ENCODE measurements around the gene KRT26. TPM values are rescaled to one million over a fixed set of nuclear protein-coding genes. Genes with fewer than 3 reads are reported as not detected.
A peak's percentile ranks its signal among the peaks of the same experiment; 100 is the strongest.

The KRT26 gene
- total RNA-seq, 1 donor: not detected

DNA sequence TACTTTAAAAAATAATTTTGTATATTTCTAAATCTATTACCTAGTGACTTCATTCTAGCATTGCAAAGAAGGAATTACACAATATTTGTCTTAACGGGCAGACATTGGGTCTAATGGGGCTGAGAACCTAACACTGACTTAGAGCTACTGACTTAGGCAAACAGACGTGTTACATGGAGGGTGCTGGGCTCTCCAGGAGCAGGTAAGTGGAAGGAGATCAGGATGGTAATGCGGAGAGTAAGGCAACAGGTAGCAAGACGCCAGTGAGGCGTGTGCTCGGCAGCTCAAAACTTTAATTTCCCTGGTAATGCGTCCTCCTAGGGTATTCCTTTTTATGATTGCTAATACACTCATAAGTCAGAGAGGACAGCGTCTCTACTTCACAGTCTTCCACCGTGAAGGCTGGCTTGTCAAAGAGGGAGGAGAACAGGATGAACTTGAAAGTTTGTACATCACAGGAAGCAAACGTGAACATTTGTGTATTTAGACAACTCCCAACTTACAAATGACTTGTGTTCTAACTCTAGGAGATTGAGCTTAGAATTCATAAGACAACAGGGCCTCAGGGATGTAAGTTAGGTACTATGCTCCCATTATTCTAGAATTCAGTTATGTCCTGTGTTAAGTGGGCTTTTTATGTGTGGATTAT, 23.1 kb upstream of the KRT26 start:
- Histone ChIP-seq H3K27ac (ENCODE audit: low read depth, low read length) (no peak overlapping the region), H3K4me2 (ENCODE audit: insufficient read depth, low read length) (no peak overlapping the region), H3K4me3 (ENCODE audit: insufficient read depth, low read length) (no peak overlapping the region), H3K36me3 (ENCODE audit: insufficient read depth, low read length) (no peaks in the 10 kb centered on the region), H4K20me1 (ENCODE audit: insufficient read depth, low read length) (no peaks in the 10 kb centered on the region), H3K4me1 (ENCODE audit: insufficient read depth, low read length) (no peaks in the 10 kb centered on the region), H3K79me2 (ENCODE audit: insufficient read depth, low read length) (no peaks in the 10 kb centered on the region), H3K9me3 (ENCODE audit: low read depth, low read length) (no peaks in the 10 kb centered on the region), H3K27me3 (ENCODE audit: insufficient read depth, low read length) (peaks cover 50% of the 10 kb centered on the region), H2AFZ (ENCODE audit: low read length) (no peak overlapping the region)
- TF ChIP-seq, protein P1, sequence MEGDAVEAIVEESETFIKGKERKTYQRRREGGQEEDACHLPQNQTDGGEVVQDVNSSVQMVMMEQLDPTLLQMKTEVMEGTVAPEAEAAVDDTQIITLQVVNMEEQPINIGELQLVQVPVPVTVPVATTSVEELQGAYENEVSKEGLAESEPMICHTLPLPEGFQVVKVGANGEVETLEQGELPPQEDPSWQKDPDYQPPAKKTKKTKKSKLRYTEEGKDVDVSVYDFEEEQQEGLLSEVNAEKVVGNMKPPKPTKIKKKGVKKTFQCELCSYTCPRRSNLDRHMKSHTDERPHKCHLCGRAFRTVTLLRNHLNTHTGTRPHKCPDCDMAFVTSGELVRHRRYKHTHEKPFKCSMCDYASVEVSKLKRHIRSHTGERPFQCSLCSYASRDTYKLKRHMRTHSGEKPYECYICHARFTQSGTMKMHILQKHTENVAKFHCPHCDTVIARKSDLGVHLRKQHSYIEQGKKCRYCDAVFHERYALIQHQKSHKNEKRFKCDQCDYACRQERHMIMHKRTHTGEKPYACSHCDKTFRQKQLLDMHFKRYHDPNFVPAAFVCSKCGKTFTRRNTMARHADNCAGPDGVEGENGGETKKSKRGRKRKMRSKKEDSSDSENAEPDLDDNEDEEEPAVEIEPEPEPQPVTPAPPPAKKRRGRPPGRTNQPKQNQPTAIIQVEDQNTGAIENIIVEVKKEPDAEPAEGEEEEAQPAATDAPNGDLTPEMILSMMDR (IDR thresholded peaks at IDR 0.05; ENCODE audit: extremely low read depth, low read depth, low read length): no peak
- no peak for DNase-seq (ENCODE audit: insufficient read length, low spot score, missing footprints)

DNA sequence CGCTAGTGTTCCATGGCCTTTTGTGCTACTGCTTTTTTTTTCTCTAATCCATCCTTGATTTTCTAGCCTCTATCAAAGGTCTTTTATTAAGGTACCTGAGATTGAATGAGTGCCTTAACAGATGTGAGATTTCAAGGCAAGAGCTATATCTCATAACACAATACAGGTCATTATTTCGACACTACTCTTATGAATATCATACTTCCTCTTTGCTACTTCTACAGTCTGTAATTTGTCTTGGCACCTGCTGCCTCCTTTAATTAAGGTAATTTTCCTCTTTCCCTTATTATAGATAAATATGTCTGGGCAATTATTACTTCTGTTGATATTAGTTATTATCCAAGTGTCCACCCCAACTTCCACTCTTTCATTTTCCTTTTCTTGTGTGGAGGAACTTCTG, 22.5 kb upstream of the KRT26 start:
- Histone ChIP-seq H3K27ac (ENCODE audit: low read depth, low read length) (no peak overlapping the region), H3K4me3 (ENCODE audit: insufficient read depth, low read length) (no peak overlapping the region), H3K4me2 (ENCODE audit: insufficient read depth, low read length) (no peak overlapping the region), H3K36me3 (ENCODE audit: insufficient read depth, low read length) (no peaks in the 10 kb centered on the region), H3K79me2 (ENCODE audit: insufficient read depth, low read length) (no peaks in the 10 kb centered on the region), H4K20me1 (ENCODE audit: insufficient read depth, low read length) (no peaks in the 10 kb centered on the region), H2AFZ (ENCODE audit: low read length) (no peak overlapping the region), H3K4me1 (ENCODE audit: insufficient read depth, low read length) (no peaks in the 10 kb centered on the region), H3K9me3 (ENCODE audit: low read depth, low read length) (no peaks in the 10 kb centered on the region), H3K27me3 (ENCODE audit: insufficient read depth, low read length) (peaks cover 47% of the 10 kb centered on the region)
- DNase-seq (ENCODE audit: insufficient read length, low spot score, missing footprints): no peak
- TF ChIP-seq, protein P1 (IDR thresholded peaks at IDR 0.05; ENCODE audit: extremely low read depth, low read depth, low read length): no peak

DNA sequence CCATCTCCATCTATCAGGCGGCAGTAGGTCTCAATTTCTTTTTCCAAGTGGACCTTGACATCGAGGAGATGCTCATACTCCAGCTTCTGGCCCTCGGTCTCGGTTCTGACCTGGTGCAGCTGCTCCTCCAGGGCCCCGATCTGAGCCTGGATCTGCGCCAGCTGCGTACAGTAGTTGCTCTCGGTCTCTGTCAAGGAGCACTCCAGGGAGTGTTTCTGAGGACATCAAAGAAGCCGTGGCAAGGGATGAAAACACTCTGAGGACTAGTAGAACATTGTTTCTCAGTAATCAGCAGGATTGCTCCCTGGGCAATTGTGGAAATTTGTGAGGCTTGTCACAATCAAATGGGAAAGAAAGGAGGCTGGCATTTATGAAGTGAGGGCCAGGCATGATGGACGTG, 21.8 kb upstream of the KRT26 start:
- H2AFZ ChIP-seq (ENCODE audit: low read length): no peak overlapping the region
- H3K9me3 ChIP-seq (ENCODE audit: low read depth, low read length): no peaks in the 10 kb centered on the region
- H3K27ac ChIP-seq (ENCODE audit: low read depth, low read length): no peak overlapping the region
- H4K20me1 ChIP-seq (ENCODE audit: insufficient read depth, low read length): no peaks in the 10 kb centered on the region
- no peak overlapping the region for H3K4me2 ChIP-seq (ENCODE audit: insufficient read depth, low read length)
- no peak for DNase-seq (ENCODE audit: insufficient read length, low spot score, missing footprints)
- TF ChIP-seq, protein P1 (IDR thresholded peaks at IDR 0.05; ENCODE audit: extremely low read depth, low read depth, low read length): no peak
- no peaks in the 10 kb centered on the region for H3K4me1 ChIP-seq (ENCODE audit: insufficient read depth, low read length)
- H3K4me3 ChIP-seq (ENCODE audit: insufficient read depth, low read length): no peak overlapping the region
- no peaks in the 10 kb centered on the region for H3K36me3 ChIP-seq (ENCODE audit: insufficient read depth, low read length)
- peaks cover 44% of the 10 kb centered on the region for H3K27me3 ChIP-seq (ENCODE audit: insufficient read depth, low read length)
- no peaks in the 10 kb centered on the region for H3K79me2 ChIP-seq (ENCODE audit: insufficient read depth, low read length)

DNA sequence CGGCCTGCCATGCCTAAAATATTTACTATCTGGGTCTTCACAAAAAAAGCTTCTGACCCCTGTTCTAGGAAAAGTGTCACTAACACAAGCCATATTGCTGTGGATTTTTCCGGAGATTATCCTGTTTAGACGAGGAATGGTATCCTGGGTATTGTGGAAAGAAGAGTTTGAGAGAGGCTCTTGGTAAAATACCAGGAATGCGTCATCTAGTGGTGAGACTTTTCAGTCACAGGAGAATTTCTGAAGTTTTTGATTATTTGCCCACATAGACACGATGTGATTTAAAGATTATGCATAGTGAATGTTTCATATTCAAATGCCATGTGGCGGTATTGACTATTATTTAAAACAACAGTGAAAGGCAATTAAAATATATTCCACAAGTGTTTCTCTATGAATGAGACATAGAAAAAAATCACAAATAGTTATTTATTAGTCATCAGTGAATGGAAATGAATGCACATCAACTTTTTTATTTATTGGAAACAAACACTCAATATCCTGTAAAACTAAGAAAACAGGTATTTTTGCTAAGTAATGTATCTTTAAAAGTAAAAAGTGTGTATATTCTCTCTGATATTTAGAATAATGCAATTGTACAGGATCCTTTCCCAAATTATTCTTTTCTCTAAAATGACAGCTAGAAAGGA, 19.9 kb upstream of the KRT26 start:
- H3K27me3 ChIP-seq (ENCODE audit: insufficient read depth, low read length): peaks cover 32% of the 10 kb centered on the region
- no peak overlapping the region for H3K4me3 ChIP-seq (ENCODE audit: insufficient read depth, low read length)
- H3K4me1 ChIP-seq (ENCODE audit: insufficient read depth, low read length): no peaks in the 10 kb centered on the region
- H4K20me1 ChIP-seq (ENCODE audit: insufficient read depth, low read length): no peaks in the 10 kb centered on the region
- H3K9me3 ChIP-seq (ENCODE audit: low read depth, low read length): no peaks in the 10 kb centered on the region
- no peak overlapping the region for H3K27ac ChIP-seq (ENCODE audit: low read depth, low read length)
- H2AFZ ChIP-seq (ENCODE audit: low read length): peak overlapping the region; percentile 44
- peak overlapping the region; percentile 21 for H3K4me2 ChIP-seq (ENCODE audit: insufficient read depth, low read length)
- no peaks in the 10 kb centered on the region for H3K79me2 ChIP-seq (ENCODE audit: insufficient read depth, low read length)
- TF ChIP-seq, protein P1 (IDR thresholded peaks at IDR 0.05; ENCODE audit: extremely low read depth, low read depth, low read length): peak; percentile 81
- H3K36me3 ChIP-seq (ENCODE audit: insufficient read depth, low read length): no peaks in the 10 kb centered on the region
- DNase-seq (ENCODE audit: insufficient read length, low spot score, missing footprints): no peak

All from osteoblast (primary cell).